ENCODE data around the gene ECHDC3.

Gene ECHDC3

GRCh38 chr10:11754620-11755019 lies 12.4 kb downstream of the ECHDC3 start:
- no peak overlapping the region for H3K27ac ChIP-seq
- TF ChIP-seq ZFX (IDR thresholded peaks at IDR 0.05) (no peak), CTCF (conservative IDR thresholded peaks at IDR 0.05) (no peak)

DNA sequence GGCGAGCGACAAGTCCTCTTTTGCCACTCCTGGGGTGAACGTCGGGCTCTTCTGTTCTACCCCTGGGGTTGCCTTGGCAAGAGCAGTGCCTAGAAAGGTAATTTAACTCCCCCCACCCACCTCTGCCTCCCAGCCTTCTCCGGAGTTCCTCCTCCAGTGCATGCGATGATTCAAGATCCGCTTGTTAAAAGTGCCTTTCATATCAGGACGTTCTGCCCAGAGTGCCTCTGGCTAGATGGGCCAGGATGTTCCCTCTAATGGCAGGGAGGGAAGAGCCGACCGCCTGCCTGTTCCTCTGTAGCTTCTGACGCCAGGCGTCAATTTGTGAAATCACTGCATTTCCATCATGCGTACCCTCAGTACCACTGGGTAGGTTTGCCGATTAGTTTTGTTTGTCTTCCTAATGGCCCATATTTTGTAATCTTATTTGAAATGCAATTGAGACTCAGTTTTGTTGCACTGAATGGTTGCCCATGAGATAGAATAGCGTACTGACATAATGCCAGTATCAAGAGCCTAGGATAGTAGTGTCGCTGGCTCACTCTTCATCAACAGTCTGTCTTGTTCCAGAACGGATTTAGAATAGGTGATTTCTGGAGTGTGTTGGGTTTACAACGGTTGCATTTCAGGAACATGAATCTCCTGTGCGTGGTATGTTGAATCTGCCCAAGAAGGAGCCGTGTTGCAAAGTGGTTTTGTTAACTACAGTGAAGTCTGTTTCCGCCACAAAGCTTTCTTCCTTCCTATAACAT lies 13.5 kb downstream of the ECHDC3 start:
- TF ChIP-seq CTCF (conservative IDR thresholded peaks at IDR 0.05) (no peak), ZFX (IDR thresholded peaks at IDR 0.05) (no peak)
- H3K27ac ChIP-seq: no peak overlapping the region

DNA sequence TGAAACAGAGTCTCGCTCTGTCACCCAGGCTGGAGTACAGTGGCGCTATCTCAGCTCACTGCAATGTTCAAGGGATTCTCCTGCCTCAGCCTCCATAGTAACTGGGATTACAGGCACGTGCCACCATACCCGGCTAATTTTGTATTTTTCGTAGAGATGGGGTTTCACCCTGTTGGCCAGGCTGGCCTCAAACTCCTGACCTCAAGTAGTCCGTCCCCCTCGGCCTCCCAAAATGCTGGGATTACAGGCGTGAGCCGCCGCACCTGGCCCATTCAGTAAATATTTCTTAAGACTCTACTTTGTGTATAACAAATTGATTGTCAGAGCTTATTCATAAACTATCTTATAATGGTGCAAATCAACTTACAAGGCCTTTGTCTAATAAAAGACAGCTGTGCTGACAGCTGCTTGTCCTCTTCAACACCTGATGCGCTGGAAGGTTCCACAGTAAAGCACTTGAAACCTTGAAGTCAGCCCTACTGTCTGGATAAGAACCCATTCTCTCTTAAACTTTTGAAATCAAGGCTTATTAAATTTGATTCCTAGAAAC lies 14.7 kb downstream of the ECHDC3 start:
- H3K27ac ChIP-seq: no peak overlapping the region
- no peak for TF ChIP-seq ZFX (IDR thresholded peaks at IDR 0.05)
- TF ChIP-seq CTCF (conservative IDR thresholded peaks at IDR 0.05): no peak

DNA sequence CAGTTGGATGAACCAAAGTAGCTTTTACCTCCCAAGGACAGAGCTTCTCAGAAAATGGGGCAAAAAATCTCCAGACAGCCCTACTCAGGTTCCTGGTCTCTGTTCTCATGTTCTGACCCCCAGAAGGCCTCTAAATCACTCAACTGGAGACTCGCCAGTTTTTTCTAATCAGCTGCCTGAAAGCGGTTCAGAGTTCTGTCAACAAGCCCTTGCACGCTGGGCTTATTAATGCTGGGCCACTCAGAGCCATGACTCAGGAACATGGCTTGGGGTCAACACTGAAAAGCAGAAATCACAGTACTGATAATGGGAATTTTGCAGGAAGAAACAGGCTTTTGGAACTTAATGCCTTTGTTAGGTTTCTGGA lies 15.3 kb downstream of the ECHDC3 start:
- H3K27ac ChIP-seq: no peak overlapping the region

GRCh38 chr10:11757821-11758463 lies 15.8 kb downstream of the ECHDC3 start:
- H3K27ac ChIP-seq: no peak overlapping the region
- TF ChIP-seq ZFX (IDR thresholded peaks at IDR 0.05) (no peak), CTCF (conservative IDR thresholded peaks at IDR 0.05) (peak; percentile 96)

More for the DNA sequence above, 15.3 kb downstream of the ECHDC3 start:
- TF ChIP-seq ZFX (IDR thresholded peaks at IDR 0.05) (no peak), CTCF (conservative IDR thresholded peaks at IDR 0.05) (0 out of 2 replicates have a peak, but pooled peaks have one; percentile 48)

- no peak overlapping the region for H3K27ac ChIP-seq
- TF ChIP-seq CTCF (conservative IDR thresholded peaks at IDR 0.05) (no peak), ZFX (IDR thresholded peaks at IDR 0.05) (no peak)
These were observed 16.5 kb downstream of the ECHDC3 start for GRCh38 chr10:11758527-11759236.

DNA sequence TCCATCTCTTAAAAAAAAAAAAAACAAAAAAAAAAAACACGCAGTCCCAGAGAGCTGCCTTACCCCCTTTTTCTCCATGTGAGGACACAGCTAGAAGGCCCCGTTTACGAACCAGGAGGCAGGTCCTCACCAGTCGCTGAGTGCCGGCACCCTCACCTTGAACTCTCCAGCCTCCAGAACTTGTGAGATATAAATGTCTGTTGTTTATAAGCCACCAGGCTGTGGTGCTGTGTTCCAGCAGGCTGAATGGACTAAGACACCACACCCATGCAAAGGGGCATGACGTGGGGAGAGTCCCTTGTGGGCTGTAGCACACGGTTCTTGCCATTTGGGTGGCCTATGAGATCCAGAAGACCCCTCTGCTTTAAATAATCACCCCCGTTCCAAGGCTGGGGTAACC lies 17.2 kb downstream of the ECHDC3 start:
- TF ChIP-seq ZFX (IDR thresholded peaks at IDR 0.05) (no peak), CTCF (conservative IDR thresholded peaks at IDR 0.05) (no peak)
- no peak overlapping the region for H3K27ac ChIP-seq
